HG03135 (cell line): ENCODE measurements around the gene DIP2A.
"Not testable (repeated sequence)": the region's sequence is repeated elsewhere in the genome, so short reads cannot be mapped to it uniquely, and the experiment has no call there.

Experiments
- ATAC-seq: cut with Tn5 transposase; IDR thresholded peaks from one replicate; pipeline ENCODE4 v1.9.1; 2021; ENCODE audit warnings: mild to moderate bottlenecking, moderate library complexity; ENCODE audit not compliant: unreplicated experiment

DIP2A gene

DNA sequence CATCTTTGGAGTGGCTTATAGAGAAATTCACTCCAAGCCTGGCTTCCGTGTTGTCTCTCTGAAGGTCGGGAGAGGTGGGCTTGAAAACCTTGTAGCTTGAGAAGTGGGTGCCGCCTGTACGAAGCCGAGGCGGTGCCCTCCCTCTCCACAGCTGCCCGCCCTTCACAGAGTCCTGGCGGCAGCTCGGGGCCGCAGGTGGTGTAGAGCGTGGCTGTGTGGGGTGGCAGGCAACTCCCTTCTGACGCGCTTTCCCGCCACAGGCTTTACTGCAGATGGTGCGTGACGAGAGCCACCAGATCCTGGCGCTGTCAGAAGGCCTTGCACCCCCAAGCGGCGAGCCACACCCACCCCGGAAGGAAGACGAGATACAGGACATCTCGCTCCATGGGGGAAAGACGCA lies 33.1 kb upstream of the DIP2A start:
- no peak for ATAC-seq

DNA sequence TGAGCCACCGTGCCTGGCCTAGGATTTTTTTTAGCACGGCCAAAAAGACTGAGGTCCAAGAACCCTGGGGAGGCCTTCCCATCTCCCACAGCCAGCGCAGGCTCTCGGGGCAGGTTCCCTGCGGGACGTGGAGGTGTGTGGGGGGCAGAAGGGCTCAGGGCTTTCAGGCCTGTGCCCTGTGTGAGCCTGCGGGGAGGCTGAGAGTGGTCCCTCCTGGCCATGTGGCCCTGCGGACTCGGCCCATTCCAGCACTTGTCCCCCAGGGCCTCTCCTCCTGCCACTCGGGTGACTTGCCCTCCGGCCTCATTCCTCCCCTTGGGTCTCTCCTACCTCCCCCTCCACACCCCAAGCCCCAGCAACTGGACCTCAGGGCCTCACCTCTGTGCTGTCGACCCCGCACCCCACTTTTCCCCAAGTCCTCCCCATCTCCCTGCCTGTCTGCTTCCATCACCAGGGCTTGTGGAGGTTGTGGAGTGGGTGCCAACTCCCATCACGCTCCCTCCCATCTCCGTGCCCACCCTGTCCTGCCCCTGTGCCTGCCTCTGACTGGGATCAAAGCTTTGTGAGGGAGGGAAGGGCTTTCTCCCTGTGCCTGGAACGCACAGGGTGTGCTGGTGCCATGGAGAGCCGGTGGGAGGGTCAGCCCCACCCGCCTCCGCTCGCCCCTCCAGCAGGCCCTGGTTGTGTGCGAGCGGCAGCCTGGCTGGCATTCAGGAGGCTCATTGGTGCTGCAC lies 32.2 kb upstream of the DIP2A start:
- no peak for ATAC-seq

DNA sequence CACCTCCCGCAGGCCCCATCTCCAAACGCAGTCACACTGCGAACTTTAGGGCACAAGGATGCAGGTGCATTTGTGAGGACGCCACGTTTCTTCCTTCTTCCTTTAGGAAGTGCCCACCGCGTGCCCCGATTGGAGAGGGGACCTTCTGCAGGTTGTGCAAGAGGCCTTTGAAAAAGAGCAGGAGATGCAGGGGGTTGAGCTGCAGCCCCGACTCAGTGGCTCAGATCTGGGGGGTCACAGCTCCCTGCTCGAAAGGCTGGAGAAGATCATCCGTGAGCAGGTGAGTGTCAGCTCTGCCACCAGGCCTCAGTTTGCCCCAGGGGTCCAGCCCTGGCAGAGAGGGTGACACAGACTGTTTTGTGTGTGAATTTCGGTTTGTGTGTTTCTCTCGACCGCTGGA lies 31.2 kb upstream of the DIP2A start:
- ATAC-seq: no peak

DNA sequence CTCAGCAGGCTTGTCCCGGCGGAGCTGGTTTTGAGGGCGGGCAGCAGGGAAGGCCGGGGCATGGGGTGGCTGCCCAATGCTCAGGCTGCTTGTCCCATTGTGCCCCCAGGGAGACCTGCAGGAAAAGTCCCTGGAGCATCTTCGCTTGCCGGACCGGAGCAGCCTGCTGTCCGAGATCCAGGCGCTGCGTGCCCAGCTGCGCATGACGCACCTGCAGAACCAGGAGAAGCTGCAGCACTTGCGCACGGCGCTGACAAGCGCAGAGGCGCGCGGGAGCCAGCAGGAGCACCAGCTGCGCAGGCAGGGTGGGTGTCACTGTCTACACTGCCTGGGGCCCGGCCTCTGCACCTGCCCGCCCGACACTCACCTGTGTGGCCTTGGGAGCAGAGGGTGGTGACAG lies 30.4 kb upstream of the DIP2A start:
- no peak for ATAC-seq

DNA sequence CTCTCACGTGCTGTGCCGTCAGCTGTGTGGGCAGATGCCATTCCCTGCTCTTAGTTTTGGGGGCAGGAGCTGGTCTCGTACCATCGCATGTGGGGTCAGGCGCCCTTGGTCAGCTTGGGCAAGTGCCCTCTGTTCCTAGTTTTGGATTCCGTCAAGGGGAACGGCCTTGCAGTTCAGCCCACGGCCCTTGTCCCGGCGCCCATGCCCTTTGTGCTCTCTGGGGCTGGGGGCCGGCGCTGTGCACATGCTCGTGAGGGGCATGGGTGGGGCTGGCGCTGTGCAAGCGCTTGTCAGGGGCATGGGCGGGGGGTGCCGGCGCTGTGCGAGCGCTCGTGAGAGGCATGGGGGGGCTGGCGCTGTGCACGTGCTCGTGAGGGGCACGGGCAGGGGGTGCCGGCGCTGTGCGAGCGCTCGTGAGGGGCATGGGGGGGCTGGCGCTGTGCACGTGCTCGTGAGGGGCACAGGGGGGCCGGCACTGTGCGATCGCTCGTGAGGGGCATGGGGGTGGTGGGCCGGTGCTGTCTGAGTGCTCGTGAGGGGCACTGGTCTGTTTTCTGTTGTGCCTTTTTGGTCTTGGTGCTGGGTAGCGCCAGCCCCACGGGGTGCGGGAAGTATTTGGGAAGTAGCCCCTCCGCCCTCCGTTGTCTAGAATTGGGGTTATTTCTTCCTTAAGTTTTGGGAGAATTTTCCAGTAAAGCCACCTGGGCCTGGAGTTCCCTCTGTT lies 29.5 kb upstream of the DIP2A start:
- no peak for ATAC-seq

DNA sequence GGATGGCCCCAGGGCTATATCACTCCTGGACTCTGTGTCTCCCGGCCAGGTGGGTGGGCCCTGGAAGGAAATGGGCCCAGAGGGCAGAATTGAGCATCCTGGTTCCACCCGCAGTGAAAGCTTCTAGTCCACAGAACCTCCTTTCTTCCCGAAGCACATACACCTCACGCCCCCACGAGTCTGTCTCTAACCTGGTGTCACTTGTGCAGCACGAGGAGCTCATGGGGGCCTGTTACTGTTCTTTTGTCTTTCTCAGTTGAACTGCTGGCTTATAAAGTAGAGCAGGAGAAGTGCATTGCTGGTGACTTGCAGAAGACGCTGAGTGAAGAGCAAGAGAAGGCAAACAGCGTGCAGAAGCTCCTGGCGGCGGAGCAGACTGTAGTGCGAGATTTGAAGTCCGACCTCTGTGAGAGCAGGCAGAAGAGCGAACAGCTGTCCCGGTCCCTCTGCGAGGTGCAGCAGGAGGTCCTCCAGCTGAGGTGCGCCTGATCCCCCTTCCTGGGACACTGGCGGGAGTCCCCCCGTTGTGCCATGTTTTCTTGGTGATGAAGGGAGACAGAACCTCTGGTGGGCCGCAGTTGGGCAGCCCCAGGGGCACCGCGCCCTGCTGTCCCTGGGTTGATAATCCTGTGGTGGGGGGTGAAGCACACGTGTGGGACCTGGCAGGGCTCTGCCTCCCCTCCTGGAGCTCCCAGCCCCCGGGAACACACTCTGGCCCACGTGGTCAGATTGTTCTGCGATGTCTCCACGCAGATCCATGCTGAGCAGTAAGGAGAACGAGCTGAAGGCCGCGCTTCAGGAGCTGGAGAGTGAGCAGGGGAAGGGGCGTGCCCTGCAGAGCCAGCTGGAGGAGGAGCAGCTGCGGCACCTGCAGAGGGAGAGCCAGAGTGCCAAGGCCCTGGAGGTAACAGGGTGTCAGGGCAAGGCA lies 28.7 kb upstream of the DIP2A start:
- ATAC-seq: no peak

DNA sequence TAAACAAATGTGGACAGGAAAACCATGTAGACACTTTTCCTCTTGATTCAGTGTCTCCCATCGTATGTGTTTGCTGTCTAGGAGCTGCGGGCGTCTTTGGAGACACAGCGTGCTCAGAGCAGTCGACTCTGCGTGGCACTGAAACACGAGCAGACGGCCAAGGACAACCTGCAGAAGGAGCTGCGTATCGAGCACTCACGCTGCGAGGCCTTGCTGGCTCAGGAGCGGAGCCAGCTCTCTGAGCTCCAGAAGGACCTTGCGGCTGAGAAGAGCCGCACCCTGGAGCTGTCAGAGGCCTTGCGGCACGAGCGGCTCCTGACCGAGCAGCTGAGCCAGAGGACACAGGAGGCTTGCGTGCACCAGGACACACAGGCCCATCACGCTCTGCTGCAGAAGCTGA lies 27.2 kb upstream of the DIP2A start:
- no peak for ATAC-seq

DNA sequence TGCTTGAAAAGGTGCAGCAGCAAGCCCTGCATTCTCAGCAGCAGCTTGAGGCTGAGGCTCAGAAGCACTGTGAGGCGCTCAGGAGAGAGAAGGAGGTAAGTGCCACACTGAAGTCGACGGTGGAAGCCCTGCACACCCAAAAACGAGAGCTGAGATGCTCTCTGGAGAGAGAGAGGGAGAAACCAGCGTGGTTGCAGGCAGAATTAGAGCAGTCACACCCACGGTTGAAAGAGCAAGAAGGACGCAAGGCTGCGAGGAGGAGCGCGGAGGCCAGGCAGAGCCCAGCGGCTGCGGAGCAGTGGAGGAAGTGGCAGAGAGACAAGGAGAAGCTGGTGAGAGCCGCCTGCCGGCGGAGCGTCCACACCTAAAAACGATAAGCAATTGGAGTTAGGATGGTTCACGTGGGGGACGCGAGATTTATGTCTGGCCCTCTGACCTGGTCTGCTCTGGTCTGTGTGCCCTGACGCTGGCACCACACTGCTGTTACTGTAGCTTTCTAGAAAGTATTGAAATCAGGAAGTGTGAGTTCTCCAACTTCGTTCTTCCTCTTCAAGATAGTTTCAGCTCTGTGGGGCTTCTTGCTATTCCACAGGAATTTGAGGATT lies 26.7 kb upstream of the DIP2A start:
- ATAC-seq: no peak

DNA sequence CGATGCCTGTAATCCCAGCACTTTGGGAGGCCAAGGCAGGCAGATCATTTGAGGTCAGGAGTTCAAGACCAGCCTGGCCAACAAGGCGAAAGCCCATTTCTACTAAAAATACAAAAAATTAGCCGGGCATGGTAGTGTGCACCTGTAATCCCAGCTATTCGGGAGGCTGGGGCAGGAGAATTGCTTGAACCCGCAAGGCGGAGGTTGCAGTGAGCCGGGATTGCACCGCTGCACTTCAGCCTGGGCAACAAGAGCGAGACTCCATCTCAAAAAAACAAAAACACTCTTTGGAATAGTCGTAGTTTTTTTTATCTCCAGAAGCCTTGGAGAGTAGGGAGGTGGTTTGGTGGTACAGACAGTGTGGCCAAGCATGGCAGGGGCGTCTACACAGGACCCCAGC lies 25.6 kb upstream of the DIP2A start:
- ATAC-seq: not testable (repeated sequence)

DNA sequence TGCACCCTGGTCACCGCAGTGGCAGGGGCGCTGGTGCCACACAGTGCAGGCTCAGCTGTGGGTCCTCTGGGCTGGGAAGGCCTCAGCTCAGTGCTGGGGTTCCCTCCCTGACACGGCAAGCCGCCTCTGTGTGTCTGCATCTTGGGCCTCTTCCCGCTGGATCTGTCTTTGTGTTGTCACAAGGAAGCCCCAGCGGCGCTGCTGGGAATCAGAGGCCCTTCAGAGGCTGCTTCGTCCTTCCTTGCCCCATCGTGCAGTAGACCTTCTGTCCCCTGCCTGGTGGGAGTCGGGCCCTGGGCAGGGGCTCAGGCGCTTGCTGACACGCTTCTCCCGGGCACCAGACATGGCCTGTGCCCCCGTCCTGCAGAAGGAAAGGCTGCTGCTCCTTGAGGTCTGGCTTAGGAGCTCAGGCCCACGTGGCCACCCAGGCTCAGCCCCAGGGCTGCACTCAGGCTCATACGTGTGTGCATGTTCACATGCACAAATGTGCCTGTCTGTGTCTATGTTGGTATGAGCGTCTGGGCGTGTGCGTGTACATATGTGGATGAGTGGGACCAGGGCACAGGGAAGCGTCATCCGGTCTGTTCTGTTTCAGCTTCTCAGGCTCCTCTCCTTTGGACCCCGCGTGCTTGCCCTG lies 24.3 kb upstream of the DIP2A start:
- no peak for ATAC-seq

DNA sequence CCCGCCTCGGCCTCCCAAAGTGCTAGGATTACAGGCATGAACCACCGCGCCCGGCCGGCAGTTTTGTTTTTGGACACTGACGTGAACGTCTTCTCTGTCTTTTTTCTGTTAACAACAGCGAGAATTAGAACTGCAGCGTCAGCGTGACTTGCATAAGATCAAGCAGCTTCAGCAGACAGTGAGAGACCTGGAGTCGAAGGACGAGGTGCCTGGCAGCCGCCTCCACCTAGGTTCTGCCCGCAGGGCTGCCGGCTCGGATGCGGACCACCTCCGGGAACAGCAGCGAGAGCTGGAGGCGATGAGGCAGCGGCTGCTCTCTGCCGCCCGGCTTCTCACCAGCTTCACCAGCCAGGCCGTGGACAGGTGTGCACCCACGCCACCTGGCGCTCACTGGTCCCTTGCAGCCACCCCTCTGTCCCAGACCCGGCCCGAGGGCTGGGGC lies 22.9 kb upstream of the DIP2A start:
- ATAC-seq: no peak

DNA sequence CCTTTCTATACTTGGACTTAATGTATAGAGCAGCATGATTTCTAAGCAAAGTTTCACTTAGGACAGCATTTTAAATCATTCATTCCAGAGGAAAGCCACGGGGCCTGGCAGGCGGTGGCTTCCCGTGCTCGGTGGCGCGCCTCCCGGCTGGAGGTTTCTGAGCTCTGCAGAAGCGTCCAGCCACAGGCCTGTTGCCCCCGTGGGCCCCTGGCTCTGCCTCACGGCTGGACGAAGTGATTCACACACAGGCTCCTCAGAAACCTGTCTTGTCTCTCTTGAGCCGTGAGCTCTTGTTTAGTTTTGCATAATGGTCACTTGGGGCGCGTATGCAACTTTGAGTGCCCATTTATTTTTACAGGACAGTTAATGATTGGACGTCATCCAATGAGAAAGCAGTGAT lies 22.1 kb upstream of the DIP2A start:
- no peak for ATAC-seq

DNA sequence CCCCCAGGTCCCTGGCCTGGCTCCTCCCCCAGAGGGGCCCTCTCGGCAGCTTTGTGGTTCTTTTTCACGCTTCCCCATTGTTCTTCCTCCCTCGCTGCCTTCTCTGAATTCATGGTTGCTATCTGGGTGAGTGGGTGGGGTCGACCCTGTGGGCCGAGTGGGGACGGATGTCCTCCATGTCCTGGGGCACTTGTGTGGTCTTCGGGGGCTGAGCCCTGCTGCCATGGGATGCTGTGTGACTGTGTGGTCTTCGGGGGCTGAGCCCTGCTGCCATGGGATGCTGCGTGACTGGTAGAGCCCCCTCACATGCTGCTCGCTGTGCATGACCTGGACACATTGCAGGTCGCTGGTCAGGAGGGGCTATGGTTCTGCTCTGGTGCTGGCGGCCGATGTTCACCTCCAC lies 21.6 kb upstream of the DIP2A start:
- no peak for ATAC-seq

DNA sequence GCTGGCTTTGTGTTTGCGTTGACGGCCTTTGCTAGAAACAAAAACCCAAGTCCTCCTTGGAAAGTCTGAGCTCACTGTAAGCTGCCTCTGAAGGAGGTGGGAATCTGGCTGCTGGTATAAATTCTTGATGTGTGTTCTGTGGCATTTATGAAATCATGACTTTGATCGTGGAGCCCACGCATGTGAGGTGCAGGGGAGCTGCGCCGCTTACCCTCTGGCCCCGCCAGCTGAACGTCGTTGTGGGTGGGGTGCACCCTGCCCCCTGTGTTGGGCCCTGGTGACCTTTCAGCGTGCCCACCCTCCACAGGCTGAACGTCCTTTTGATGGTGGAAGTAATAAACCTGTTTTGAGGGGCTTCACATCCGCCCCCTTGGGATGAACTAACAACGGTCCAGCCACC lies 21.2 kb upstream of the DIP2A start:
- ATAC-seq: no peak

DNA sequence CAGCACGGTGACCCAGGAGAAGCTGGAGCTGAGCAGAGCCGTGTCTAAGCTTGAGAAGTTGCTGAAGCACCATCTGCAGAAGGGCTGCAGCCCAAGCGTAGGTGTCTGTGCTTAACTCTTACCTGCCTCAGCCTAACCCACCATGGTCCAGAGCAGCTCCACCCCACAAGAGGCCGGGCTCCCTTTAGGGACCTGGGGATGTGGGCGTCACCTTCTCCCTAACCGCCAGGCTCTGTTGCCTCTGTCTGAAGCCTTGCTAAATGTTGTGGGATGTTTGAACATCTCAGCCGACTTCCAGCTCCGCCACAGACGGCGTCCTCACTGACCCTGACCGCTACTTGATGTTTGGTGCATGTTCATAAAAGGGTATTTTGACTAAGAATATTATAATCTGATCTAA lies 20.4 kb upstream of the DIP2A start:
- no peak for ATAC-seq

DNA sequence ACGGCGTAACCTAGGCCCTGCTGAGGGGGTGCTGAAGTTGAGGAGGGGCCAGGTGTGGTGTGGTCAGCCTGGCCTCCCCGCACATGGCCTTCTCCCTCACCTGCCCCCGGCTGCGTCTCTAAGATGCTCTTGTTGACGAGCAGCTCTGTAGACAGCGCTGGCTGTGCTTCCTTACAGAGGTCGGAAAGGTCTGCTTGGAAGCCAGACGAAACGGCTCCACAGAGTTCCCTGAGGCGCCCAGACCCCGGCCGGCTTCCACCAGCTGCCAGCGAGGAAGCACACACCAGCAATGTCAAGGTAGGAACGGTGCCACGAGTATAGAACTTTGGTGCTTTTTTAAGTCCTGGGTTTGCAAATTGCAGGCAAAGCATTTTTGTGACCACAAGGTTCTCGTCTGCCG lies 18.8 kb upstream of the DIP2A start:
- ATAC-seq: no peak

DNA sequence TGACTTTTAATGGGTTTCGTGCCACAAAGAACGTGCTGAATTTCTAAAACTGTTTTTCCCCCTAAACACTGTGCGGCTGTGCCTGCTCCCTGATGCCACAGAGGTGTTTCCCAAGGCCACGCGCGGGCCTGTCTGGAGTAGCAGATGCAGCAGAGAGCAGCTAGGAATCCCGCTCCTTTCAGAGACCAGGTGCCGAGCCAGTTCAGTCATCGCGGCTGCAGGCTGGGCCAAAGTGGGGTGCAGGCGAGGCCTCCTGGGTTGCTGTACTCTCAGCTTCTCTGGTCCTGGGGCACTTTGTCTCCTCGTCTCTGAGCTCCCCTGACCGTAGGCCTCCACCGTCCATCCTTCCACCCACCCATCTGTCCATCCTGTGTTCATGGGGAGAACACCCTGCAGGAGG lies 17.4 kb upstream of the DIP2A start:
- ATAC-seq: no peak

DNA sequence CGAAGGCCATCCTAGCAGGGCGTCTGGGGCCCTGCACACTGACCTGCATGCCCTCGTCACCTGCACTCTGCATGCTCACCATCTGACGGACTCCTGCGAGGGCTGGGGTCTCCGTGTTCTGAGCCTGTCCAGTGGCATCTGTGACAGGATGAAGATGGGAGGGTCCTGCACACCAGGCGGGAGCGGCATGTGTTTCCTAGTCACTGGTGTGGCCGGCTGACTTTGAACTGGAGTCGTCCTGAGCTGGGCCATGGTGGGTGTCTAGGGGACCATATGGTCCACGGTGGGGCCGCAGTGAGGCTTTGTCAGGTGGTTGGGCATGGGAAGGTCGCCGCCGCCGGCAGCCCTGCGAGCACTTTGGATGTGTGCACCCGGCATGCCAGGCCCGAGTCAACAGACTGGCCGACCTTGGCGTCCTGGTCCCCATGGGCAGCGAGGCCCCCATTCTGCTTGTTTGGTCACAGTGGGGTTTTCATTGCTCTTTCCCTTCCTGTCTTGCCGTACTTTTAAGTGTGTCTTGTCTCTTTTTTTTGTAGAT lies 16.7 kb upstream of the DIP2A start:
- no peak for ATAC-seq

DNA sequence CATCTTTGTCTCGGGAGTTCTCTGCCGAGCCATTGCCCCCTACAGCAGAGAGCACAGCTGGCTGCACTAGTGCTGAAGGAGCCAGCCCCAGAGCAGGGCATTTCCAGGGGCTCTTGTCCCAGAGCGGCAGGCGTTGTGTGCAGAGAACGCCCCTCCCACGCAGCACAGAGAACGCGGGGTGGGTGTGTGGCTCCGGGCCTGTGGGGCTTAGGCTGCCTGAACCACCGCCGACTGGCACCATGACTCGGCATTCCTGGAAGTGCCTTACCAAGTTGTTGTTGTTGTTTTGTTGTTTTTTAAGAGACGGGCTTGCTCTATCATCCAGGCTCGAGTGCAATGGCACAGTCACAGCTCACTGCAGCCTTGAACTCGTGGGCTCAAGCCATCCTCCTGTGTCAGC lies 15.8 kb upstream of the DIP2A start:
- no peak for ATAC-seq

DNA sequence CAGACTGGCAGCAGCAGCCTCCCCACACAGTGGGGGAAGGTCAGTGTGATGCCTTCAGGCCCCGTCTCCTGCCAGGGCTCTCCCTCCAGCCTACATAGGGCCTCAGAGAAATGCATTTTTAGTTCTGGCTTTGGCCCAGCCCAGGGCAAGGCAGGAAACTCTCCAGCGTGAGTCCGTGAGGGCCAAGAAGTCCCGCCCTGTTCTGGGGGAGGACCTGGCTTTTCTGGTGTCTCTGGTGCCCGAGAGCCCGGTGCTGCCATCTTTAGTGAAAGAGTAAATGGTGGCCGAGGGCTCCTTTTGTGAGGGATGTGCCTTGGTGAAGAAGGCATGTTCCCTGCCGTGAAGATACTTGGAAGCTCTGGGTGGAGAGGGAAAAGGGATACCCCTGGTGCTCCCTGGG lies 14.8 kb upstream of the DIP2A start:
- no peak for ATAC-seq
